DND-41 (cell line): ENCODE data around the gene DIABLO.

Experiments used
- ATAC-seq: fragments of 200-7000 bp; cut with Tn5 transposase; 3 replicates; pipeline ENCODE4 v1.9.1; 2021; ENCODE audit warnings: low read depth; ENCODE audit not compliant: insufficient read depth
- DNase-seq: peaks from one replicate; pipeline ENCODE4 v3.0.0-alpha.2; 2020
- H2AFZ ChIP-seq: 2 replicates; pipeline ENCODE4 v1.6.0; 2012; ENCODE audit warnings: low read depth, low read length
- H3K27ac ChIP-seq: 2 replicates; pipeline ENCODE4 v1.5.1; 2012; ENCODE audit warnings: low read length, inconsistent platforms
- H3K27me3 ChIP-seq: fragments of 200-600 bp; sonication (generic); 2 replicates; pipeline ENCODE4 v1.6.0; 2012; ENCODE audit warnings: low read length, mild to moderate bottlenecking, inconsistent platforms; ENCODE audit not compliant: insufficient read depth, poor library complexity
- H3K36me3 ChIP-seq: 2 replicates; pipeline ENCODE4 v1.5.1; 2012; ENCODE audit warnings: low read length, inconsistent platforms; ENCODE audit not compliant: insufficient read depth
- H3K4me1 ChIP-seq: 2 replicates; pipeline ENCODE4 v1.5.1; 2012; ENCODE audit warnings: mild to moderate bottlenecking, low read length; ENCODE audit not compliant: insufficient read depth
- H3K4me2 ChIP-seq: 2 replicates; pipeline ENCODE4 v1.6.0; 2012; ENCODE audit warnings: mild to moderate bottlenecking, moderate library complexity, low read length, inconsistent platforms; ENCODE audit not compliant: insufficient read depth
- H3K4me3 ChIP-seq, 2 experiments: fragments of 200-600 bp in 1 of 2; shearing (Covaris generic) in 1 of 2; 2 replicates each; pipeline ENCODE4 v1.5.1; 2012 to 2016; ENCODE audit warnings: inconsistent platforms in 2 of 2, low read length in 2 of 2, mild to moderate bottlenecking in 2 of 2, low read depth in 1 of 2, moderate library complexity in 1 of 2
- H3K79me2 ChIP-seq: 2 replicates; pipeline ENCODE4 v1.6.0; 2012; ENCODE audit warnings: low read length, inconsistent platforms; ENCODE audit not compliant: insufficient read depth
- H3K9ac ChIP-seq: 2 replicates; pipeline ENCODE4 v1.6.0; 2012; ENCODE audit warnings: low read depth, mild to moderate bottlenecking, inconsistent platforms, low read length, moderate library complexity
- H3K9me3 ChIP-seq: 2 replicates; pipeline ENCODE4 v1.5.1; 2012; ENCODE audit warnings: low read length, moderate library complexity, mild to moderate bottlenecking, inconsistent platforms; ENCODE audit not compliant: insufficient read depth, severe bottlenecking
- H4K20me1 ChIP-seq: 2 replicates; pipeline ENCODE4 v1.6.0; 2012; ENCODE audit warnings: low read length; ENCODE audit not compliant: insufficient read depth
- EZH2 ChIP-seq: IDR thresholded peaks from 3 replicates; pipeline ENCODE4 v1.6.1; 2012; ENCODE audit warnings: borderline replicate concordance, low read depth, mild to moderate bottlenecking, moderate library complexity, low read length, inconsistent platforms; ENCODE audit not compliant: severe bottlenecking
- TF ChIP-seq, protein P1 (sequence below): IDR thresholded peaks from 2 replicates; pipeline ENCODE4 v1.5.1; 2012; ENCODE audit warnings: borderline replicate concordance, low read length, moderate library complexity, mild to moderate bottlenecking; ENCODE audit not compliant: poor library complexity, severe bottlenecking; ENCODE audit errors: extremely low read depth

Gene DIABLO

DNA sequence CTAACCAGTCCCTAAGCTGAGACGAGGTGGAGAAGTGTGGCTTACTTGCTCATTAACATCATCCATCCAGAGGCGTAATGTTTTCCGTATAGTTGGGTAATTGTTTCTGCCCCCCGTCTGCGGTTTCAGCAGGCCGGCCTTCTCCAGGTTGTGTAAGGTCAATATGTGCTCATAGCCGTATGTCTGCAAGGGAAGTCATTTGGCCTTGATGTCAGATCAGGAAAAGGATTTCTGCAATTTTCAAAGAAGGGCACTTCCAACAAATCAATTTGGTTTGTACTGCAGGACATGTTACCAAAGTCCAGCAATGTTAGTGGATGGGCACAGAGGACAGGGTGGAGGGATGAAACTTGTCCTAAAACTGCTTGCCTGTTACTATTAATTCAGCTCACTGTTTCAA, 9.9 kb upstream of the DIABLO start:
- Histone ChIP-seq H3K4me2 (no peak overlapping the region), H3K27me3 (no peaks in the 10 kb centered on the region), H4K20me1 (peaks cover 4% of the 10 kb centered on the region; the same call in 1 of the 2 replicates), H3K27ac (no peak overlapping the region), H3K9me3 (no peaks in the 10 kb centered on the region), H2AFZ (no peak overlapping the region), H3K4me1 (no peaks in the 10 kb centered on the region), H3K36me3 (peaks cover 44% of the 10 kb centered on the region), H3K4me3 (no peak overlapping the region), H3K79me2 (no peaks in the 10 kb centered on the region), H3K9ac (no peak overlapping the region)
- ATAC-seq, result no peak
- no peak for DNase-seq
- TF ChIP-seq EZH2, result no peak
- TF ChIP-seq, protein P1, sequence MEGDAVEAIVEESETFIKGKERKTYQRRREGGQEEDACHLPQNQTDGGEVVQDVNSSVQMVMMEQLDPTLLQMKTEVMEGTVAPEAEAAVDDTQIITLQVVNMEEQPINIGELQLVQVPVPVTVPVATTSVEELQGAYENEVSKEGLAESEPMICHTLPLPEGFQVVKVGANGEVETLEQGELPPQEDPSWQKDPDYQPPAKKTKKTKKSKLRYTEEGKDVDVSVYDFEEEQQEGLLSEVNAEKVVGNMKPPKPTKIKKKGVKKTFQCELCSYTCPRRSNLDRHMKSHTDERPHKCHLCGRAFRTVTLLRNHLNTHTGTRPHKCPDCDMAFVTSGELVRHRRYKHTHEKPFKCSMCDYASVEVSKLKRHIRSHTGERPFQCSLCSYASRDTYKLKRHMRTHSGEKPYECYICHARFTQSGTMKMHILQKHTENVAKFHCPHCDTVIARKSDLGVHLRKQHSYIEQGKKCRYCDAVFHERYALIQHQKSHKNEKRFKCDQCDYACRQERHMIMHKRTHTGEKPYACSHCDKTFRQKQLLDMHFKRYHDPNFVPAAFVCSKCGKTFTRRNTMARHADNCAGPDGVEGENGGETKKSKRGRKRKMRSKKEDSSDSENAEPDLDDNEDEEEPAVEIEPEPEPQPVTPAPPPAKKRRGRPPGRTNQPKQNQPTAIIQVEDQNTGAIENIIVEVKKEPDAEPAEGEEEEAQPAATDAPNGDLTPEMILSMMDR, result no peak

GRCh38 chr12:122232691-122233090, 6.8 kb upstream of the DIABLO start:
- TF ChIP-seq EZH2, result no peak
- TF ChIP-seq, protein P1, result no peak
- H3K36me3 ChIP-seq, result peaks cover 41% of the 10 kb centered on the region
- peaks cover 20% of the 10 kb centered on the region for H3K4me1 ChIP-seq
- H3K27me3 ChIP-seq, result no peaks in the 10 kb centered on the region
- ATAC-seq (no peak), DNase-seq (no peak)
- no peaks in the 10 kb centered on the region for H3K9me3 ChIP-seq
- H3K27ac ChIP-seq, result no peak overlapping the region
- no peak overlapping the region for H3K4me3 ChIP-seq
- no peak overlapping the region for H3K9ac ChIP-seq
- H3K79me2 ChIP-seq, result no peaks in the 10 kb centered on the region
- peaks cover 11% of the 10 kb centered on the region; the same call in 1 of the 2 replicates for H4K20me1 ChIP-seq
- no peak overlapping the region for H2AFZ ChIP-seq
- H3K4me2 ChIP-seq, result no peak overlapping the region

- Histone ChIP-seq H3K79me2 (peaks cover under 1% of the 10 kb centered on the region; the same call in 1 of the 2 replicates), H3K27ac (no peak overlapping the region), H3K4me2 (no peak overlapping the region), H3K9me3 (no peaks in the 10 kb centered on the region), H3K9ac (no peak overlapping the region), H4K20me1 (peaks cover 23% of the 10 kb centered on the region), H3K4me3 (no peak overlapping the region), H3K4me1 (peaks cover 34% of the 10 kb centered on the region), H2AFZ (no peak overlapping the region), H3K36me3 (peaks cover 34% of the 10 kb centered on the region), H3K27me3 (no peaks in the 10 kb centered on the region)
- TF ChIP-seq, protein P1, result no peak
- no peak for TF ChIP-seq EZH2
- no peak for DNase-seq
- no peak for ATAC-seq
Measured at GRCh38 chr12:122230798-122231197, 4.9 kb upstream of the DIABLO start.

DNA sequence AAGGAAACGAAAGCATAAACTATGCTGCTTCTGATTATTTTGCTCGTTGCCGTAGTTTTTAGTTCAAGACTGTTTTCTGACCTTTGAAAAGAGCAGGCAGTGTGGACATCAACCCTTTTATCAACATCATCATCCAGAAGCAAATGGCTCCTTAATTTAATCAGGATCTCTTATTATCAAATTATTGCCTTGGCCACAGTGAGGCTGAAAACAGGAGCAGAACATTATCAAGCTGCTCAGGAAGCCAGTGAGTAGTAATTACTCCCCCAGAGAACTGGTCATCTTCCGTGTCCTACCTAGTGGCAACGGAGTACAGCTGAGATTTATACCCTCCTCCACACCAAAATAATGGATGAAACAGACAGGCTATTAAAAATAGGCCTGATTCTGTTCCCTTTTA, 2.2 kb upstream of the DIABLO start:
- no peak for TF ChIP-seq EZH2
- TF ChIP-seq, protein P1, result no peak
- no peak for DNase-seq
- H3K4me3 ChIP-seq, result peak overlapping the region; percentile 22 to 64; a peak in 3 of 4 replicates
- H3K27ac ChIP-seq, result peak overlapping the region; percentile 56
- no peaks in the 10 kb centered on the region for H3K9me3 ChIP-seq
- H4K20me1 ChIP-seq, result peaks cover 33% of the 10 kb centered on the region
- H2AFZ ChIP-seq, result no peak overlapping the region
- peak overlapping the region; percentile 93 for H3K4me2 ChIP-seq
- H3K36me3 ChIP-seq, result peaks cover 29% of the 10 kb centered on the region
- no peak for ATAC-seq
- H3K4me1 ChIP-seq, result peaks cover 56% of the 10 kb centered on the region
- H3K9ac ChIP-seq, result peak overlapping the region; percentile 46
- no peaks in the 10 kb centered on the region for H3K27me3 ChIP-seq
- H3K79me2 ChIP-seq, result peaks cover 27% of the 10 kb centered on the region
